A549 (cell line): ENCODE data around the gene DPYD. TPM values are rescaled to one million over a fixed set of nuclear protein-coding genes. Genes with fewer than 3 reads are reported as not detected.

Source experiments
- ATAC-seq, 2 experiments: fragments of 200-7000 bp in 1 of 2; fragments of >200 bp in 1 of 2; cut with Nextera tagmentation in 1 of 2; cut with Tn5 transposase in 1 of 2; 3 replicates each; pipeline versions ENCODE4 v1.8.0 to v1.9.1; 2018 to 2020; ENCODE audit warnings: mild to moderate bottlenecking in 1 of 2, moderate library complexity in 1 of 2
- CTCF ChIA-PET: fragments of 300-600 bp; sonication (Branson Sonifier 250); formaldehyde crosslinking; extraction: SDS; loops from one replicate; lab custom pipeline; 2021; ENCODE audit warnings: antibody characterized with exemption, inconsistent platforms; lab: Yijun Ruan, JAX
- POLR2A ChIA-PET: fragments of 350-600 bp; formaldehyde crosslinking; extraction: SDS; loops from one replicate; lab custom pipeline; 2021; ENCODE audit warnings: antibody characterized with exemption, inconsistent platforms; lab: Yijun Ruan, JAX
- DNase-seq, 2 experiments: peaks; one replicate each; pipeline versions ENCODE4 v3.0.0 to v3.0.0-alpha.2; 2011 to 2016; ENCODE audit warnings: low read depth in 1 of 2, low spot score in 1 of 2
- FAIRE-seq: peaks from 2 replicates; lab custom pipeline; 2011; peaks lifted over from hg19 to GRCh38; lab: Jason Lieb, UNC
- H3K27ac ChIP-seq, 2 experiments: fragments of >200 bp; sonication (Bioruptor Twin); formaldehyde crosslinking; 3 replicates each; pipeline ENCODE4 v1.5.1; 2016 to 2017
- H3K4me1 ChIP-seq: fragments of >200 bp; sonication (Bioruptor Twin); formaldehyde crosslinking; 3 replicates; pipeline ENCODE4 v1.6.1; 2016
- H3K4me2 ChIP-seq: fragments of >200 bp; sonication (Bioruptor Twin); formaldehyde crosslinking; 3 replicates; pipeline ENCODE4 v1.6.1; 2016
- H3K4me3 ChIP-seq: fragments of >200 bp; sonication (Bioruptor Twin); formaldehyde crosslinking; 3 replicates; pipeline ENCODE4 v1.5.1; 2016
- H3K9me3 ChIP-seq: fragments of >200 bp; sonication (Bioruptor Twin); formaldehyde crosslinking; 3 replicates; pipeline ENCODE4 v1.6.1; 2016
- ATOH8 ChIP-seq: fragments of 250-450 bp; sonication (Bioruptor Pico); IDR thresholded peaks from 2 replicates; pipeline ENCODE4 v1.5.0; 2020; ENCODE audit warnings: low read depth, mild to moderate bottlenecking, moderate library complexity
- BHLHE40 ChIP-seq: IDR thresholded peaks from 2 replicates; pipeline ENCODE4 v1.6.1; 2012; ENCODE audit warnings: low read depth, low read length, inconsistent platforms
- CTCF ChIP-seq: fragments of >200 bp; sonication (Bioruptor Twin); formaldehyde crosslinking; IDR thresholded peaks from 3 replicates; pipeline ENCODE4 v1.5.1; 2016
- EHF ChIP-seq: fragments of 250-450 bp; sonication (Bioruptor Pico); IDR thresholded peaks from 2 replicates; pipeline ENCODE4 v1.5.0; 2020; ENCODE audit warnings: mild to moderate bottlenecking
- EHMT2 ChIP-seq: fragments of 200-600 bp; sonication (generic); IDR thresholded peaks from 2 replicates; pipeline ENCODE4 v1.6.1; 2016; ENCODE audit warnings: antibody characterized with exemption, low read depth, mild to moderate bottlenecking, moderate library complexity
- EP300 ChIP-seq, 2 experiments: fragments of >200 bp; sonication (Bioruptor Twin); formaldehyde crosslinking; IDR thresholded peaks; 2 replicates in 1 of 2; 3 replicates in 1 of 2; pipeline ENCODE4 v1.6.1; 2016 to 2017
- ESRRA ChIP-seq: fragments of 150-350 bp; IDR thresholded peaks from 2 replicates; pipeline ENCODE4 v1.6.1; 2014; ENCODE audit warnings: mild to moderate bottlenecking, low read length, borderline replicate concordance
- FOSL2 ChIP-seq, 2 experiments: fragments of 450-650 bp in 1 of 2; fragments of >200 bp in 1 of 2; sonication (Bioruptor Twin) in 1 of 2; formaldehyde crosslinking; IDR thresholded peaks; 2 replicates each; pipeline versions ENCODE4 v1.5.0 to v1.6.1; 2016 to 2020; ENCODE audit warnings: mild to moderate bottlenecking in 1 of 2, moderate library complexity in 1 of 2
- HDAC2 ChIP-seq: fragments of 200-600 bp; sonication (generic); IDR thresholded peaks from 2 replicates; pipeline ENCODE4 v1.6.1; 2016
- HES2 ChIP-seq: fragments of >200 bp; sonication (Bioruptor Twin); formaldehyde crosslinking; IDR thresholded peaks from 2 replicates; pipeline ENCODE4 v1.6.1; 2016
- HMGXB4 ChIP-seq: fragments of 250-450 bp; sonication (Bioruptor Pico); IDR thresholded peaks from 2 replicates; pipeline ENCODE4 v1.5.0; 2021; ENCODE audit warnings: mild to moderate bottlenecking, moderate library complexity, borderline replicate concordance
- HOXA7 ChIP-seq: fragments of 250-450 bp; sonication (Bioruptor Pico); IDR thresholded peaks from 2 replicates; pipeline ENCODE4 v1.5.0; 2020; ENCODE audit warnings: mild to moderate bottlenecking, moderate library complexity
- NFE2L2 ChIP-seq: fragments of 150-350 bp; conservative IDR thresholded peaks from 2 replicates; pipeline ENCODE4 v1.6.1; 2014; ENCODE audit warnings: low read length
- NPAS2 ChIP-seq: fragments of 250-450 bp; sonication (Bioruptor Pico); IDR thresholded peaks from 2 replicates; pipeline ENCODE4 v1.8.0; 2022; ENCODE audit warnings: mild to moderate bottlenecking, moderate library complexity, borderline replicate concordance
- NR3C1 ChIP-seq: fragments of >200 bp; sonication (Bioruptor Twin); formaldehyde crosslinking; IDR thresholded peaks from 3 replicates; pipeline ENCODE4 v1.6.1; 2017
- PBX3 ChIP-seq: IDR thresholded peaks from 2 replicates; pipeline ENCODE4 v1.6.1; 2012
- RAD21 ChIP-seq, 2 experiments: fragments of >200 bp in 1 of 2; sonication (Bioruptor Twin) in 1 of 2; formaldehyde crosslinking in 1 of 2; IDR thresholded peaks in 1 of 2; conservative IDR thresholded peaks in 1 of 2; 2 replicates in 1 of 2; 3 replicates in 1 of 2; pipeline ENCODE4 v1.6.1; 2012 to 2018; ENCODE audit warnings: inconsistent platforms in 1 of 2
- RARB ChIP-seq: fragments of 250-450 bp; sonication (Bioruptor Pico); IDR thresholded peaks from 2 replicates; pipeline ENCODE4 v1.8.0; 2021; ENCODE audit warnings: mild to moderate bottlenecking, moderate library complexity
- REST ChIP-seq: fragments of 200-600 bp; sonication (generic); IDR thresholded peaks from 2 replicates; pipeline ENCODE4 v1.6.1; 2016; ENCODE audit warnings: antibody characterized with exemption, mild to moderate bottlenecking, moderate library complexity
- RFX5 ChIP-seq: fragments of 450-650 bp; IDR thresholded peaks from 2 replicates; pipeline ENCODE4 v1.7.1; 2014; ENCODE audit warnings: antibody characterized with exemption, mild to moderate bottlenecking, moderate library complexity
- RNF2 ChIP-seq: fragments of 200-600 bp; sonication (generic); IDR thresholded peaks from 2 replicates; pipeline ENCODE4 v1.6.1; 2016; ENCODE audit warnings: low read depth, mild to moderate bottlenecking, antibody characterized with exemption, moderate library complexity, borderline replicate concordance
- SMC3 ChIP-seq: fragments of >200 bp; sonication (Bioruptor Twin); formaldehyde crosslinking; IDR thresholded peaks from 3 replicates; pipeline ENCODE4 v1.6.1; 2018; ENCODE audit warnings: inconsistent platforms
- TP53 ChIP-seq: fragments of 250-450 bp; sonication (Bioruptor Pico); IDR thresholded peaks from 2 replicates; pipeline ENCODE4 v1.5.0; 2021; ENCODE audit warnings: mild to moderate bottlenecking, moderate library complexity
- ZFP36 ChIP-seq: fragments of 450-650 bp; IDR thresholded peaks from 2 replicates; pipeline ENCODE4 v1.6.1; 2014; ENCODE audit warnings: borderline replicate concordance; ENCODE audit not compliant: partially characterized antibody
- ZNF302 ChIP-seq: fragments of 250-450 bp; sonication (Bioruptor Pico); IDR thresholded peaks from 2 replicates; pipeline ENCODE4 v1.9.0; 2021; ENCODE audit warnings: inconsistent platforms, mild to moderate bottlenecking, moderate library complexity
- ZSCAN20 ChIP-seq: fragments of 250-450 bp; sonication (Bioruptor Pico); IDR thresholded peaks from 2 replicates; pipeline ENCODE4 v1.8.0; 2022; ENCODE audit warnings: mild to moderate bottlenecking, moderate library complexity
- WGBS: methylation state at CpG from one replicate; pipeline ENCODE4 v1.1.6; 2017; ENCODE audit errors: missing lambda C conversion rate; 5-methylcytosine and 5-hydroxymethylcytosine counted together
- polyA plus RNA-seq, 4 experiments: library from polyadenylated mRNA; depleted of rRNA in 3 of 4; stranded (reverse); fragments of >200 nt; fragmentation: RNase III in 1 of 4; extraction: RNeasy Plus Mini Kit Qiagen cat#74134 plus additional on column Dnase treatment in 1 of 4; gene quantifications; 2 replicates in 3 of 4; 3 replicates in 1 of 4; pipeline ENCODE4 v1.2.3, GENCODE V29; 2011 to 2017

DPYD gene
- polyA plus RNA-seq, 2 of the 4 experiments (the other 2 are of a cell fraction): 5.9 to 7.5 TPM

- H3K4me1 ChIP-seq: no peaks in the 10 kb centered on the region
- ChIA-PET POLR2A (no interaction called here), CTCF (no interaction called here)
- DNase-seq: no peak
- H3K4me2 ChIP-seq: no peak overlapping the region
- no peak overlapping the region for H3K27ac ChIP-seq
- TF ChIP-seq PBX3 (no peak), NPAS2 (CRISPR knock-in tag) (no peak), ZNF302 (CRISPR knock-in tag) (no peak), SMC3 (no peak), TP53 (CRISPR knock-in tag) (no peak), BHLHE40 (no peak), EHMT2 (no peak), RAD21 (conservative IDR thresholded peaks at IDR 0.05 in 1 of 2, IDR thresholded peaks at IDR 0.05 in 1 of 2) (no peak), RNF2 (no peak), NR3C1 (no peak), EP300 (IDR thresholded peaks at IDR 0.05) (no peak), HES2 (no peak), HMGXB4 (CRISPR knock-in tag) (no peak), HOXA7 (no peak), ESRRA (no peak), CTCF (no peak)
- 89% methylated on average over 1 of the region's 1 CpG for WGBS
- no peak for FAIRE-seq
- H3K9me3 ChIP-seq: no peaks in the 10 kb centered on the region
- ATAC-seq: no peak
- no peak overlapping the region for H3K4me3 ChIP-seq
Measured at GRCh38 chr1:97506368-97506767, 414.5 kb downstream of the DPYD start.

- ChIA-PET CTCF (no interaction called here), POLR2A (no interaction called here)
- Histone ChIP-seq H3K9me3 (no peaks in the 10 kb centered on the region), H3K4me2 (no peak overlapping the region), H3K4me1 (no peaks in the 10 kb centered on the region), H3K4me3 (no peak overlapping the region), H3K27ac (no peak overlapping the region)
- FAIRE-seq (no peak), DNase-seq (no peak), ATAC-seq (no peak)
- 75% methylated on average over 1 of the region's 1 CpG for WGBS
- TF ChIP-seq REST: no peak
- TF ChIP-seq CTCF: no peak
- no peak for TF ChIP-seq EHF (CRISPR knock-in tag)
- TF ChIP-seq HDAC2: no peak
- TF ChIP-seq ZSCAN20 (CRISPR knock-in tag): no peak
- TF ChIP-seq RARB (CRISPR knock-in tag): no peak
- no peak for TF ChIP-seq NFE2L2
- no peak for TF ChIP-seq NPAS2 (CRISPR knock-in tag)
- no peak for TF ChIP-seq FOSL2 (IDR thresholded peaks at IDR 0.05)
- TF ChIP-seq FOSL2 (CRISPR knock-in tag; IDR thresholded peaks at IDR 0.05): no peak
- TF ChIP-seq ATOH8: no peak
- TF ChIP-seq HOXA7: no peak
- TF ChIP-seq RFX5: no peak
- TF ChIP-seq ZFP36: no peak
Measured at GRCh38 chr1:97505816-97506215, 415.0 kb downstream of the DPYD start.
